Measurements from ENCODE around the gene SLC24A2. TPM values are rescaled to one million over a fixed set of nuclear protein-coding genes. Genes with fewer than 3 reads are reported as not detected.

The SLC24A2 gene
- total and polyA plus RNA-seq, 10 of the 15 experiments (the other 5 are each of a cell fraction or from before 2014, with no cell fraction given), result not detected

- ATAC-seq (no peak), DNase-seq (ENCODE audit: low read depth, low spot score) (no peak), FAIRE-seq (no peak)
- 38% methylated on average over 1 of the region's 1 CpG for WGBS (ENCODE audit: insufficient coverage, insufficient replicate concordance, low lambda C conversion rate, missing lambda C conversion rate)
- intact Hi-C loops (cut with micrococcal nuclease; ENCODE audit: unreplicated experiment), result no loop called here
- Histone ChIP-seq H3K27ac (ENCODE audit: control insufficient read depth, insufficient read depth) (no peak overlapping the region), H3K9ac (ENCODE audit: control insufficient read depth, insufficient read depth, low read length) (no peak overlapping the region), H2AFZ (ENCODE audit: control insufficient read depth, low read depth, low read length) (no peak overlapping the region), H3K4me1 (ENCODE audit: control insufficient read depth, insufficient read depth, low read length) (no peaks in the 10 kb centered on the region), H3K79me2 (ENCODE audit: control insufficient read depth, insufficient read depth, low read length) (no peaks in the 10 kb centered on the region), H3K36me3 (ENCODE audit: control insufficient read depth in 2 of 2, insufficient read depth in 2 of 2, low read length in 1 of 2) (no peaks in the 10 kb centered on the region), H3K4me2 (ENCODE audit: control insufficient read depth, insufficient read depth) (no peak overlapping the region), H3K27me3 (replicated peaks in 1 of 2; ENCODE audit: control insufficient read depth in 2 of 2, insufficient read depth in 2 of 2, low read length in 1 of 2) (no peaks in the 10 kb centered on the region), H3K4me3 (no peak overlapping the region), H3K9me3 (replicated peaks; ENCODE audit: control insufficient read depth, insufficient read depth, low read length) (no peaks in the 10 kb centered on the region), H4K20me1 (ENCODE audit: control insufficient read depth, insufficient read depth) (no peaks in the 10 kb centered on the region)
- POLR2A ChIA-PET, result no interaction called here
- no TSS peak for BruUV-seq (replicated peaks)
- SMC1A ChIA-PET (ENCODE audit: uncharacterized antibody, unreplicated experiment), result no interaction called here
- RAD21 ChIA-PET (ENCODE audit: unreplicated experiment), result no interaction called here
- in situ Hi-C loops (cut with MboI), result no loop called here
- CTCF ChIA-PET, result no interaction called here
- TF ChIP-seq KLF5 (IDR thresholded peaks at IDR 0.05; ENCODE audit: partially characterized antibody) (no peak), ATF7 (IDR thresholded peaks at IDR 0.05; ENCODE audit: low read depth) (no peak), USF1 (IDR thresholded peaks at IDR 0.05; ENCODE audit: borderline replicate concordance, extremely low read length, insufficient read depth, low read depth, low read length) (no peak), SUZ12 (IDR thresholded peaks at IDR 0.05; ENCODE audit: unreplicated experiment) (no peak), IKZF2 (IDR thresholded peaks at IDR 0.05) (no peak), WRNIP1 (IDR thresholded peaks at IDR 0.05; ENCODE audit: borderline replicate concordance, low read depth, low read length) (no peak), ESRRA (IDR thresholded peaks at IDR 0.05; ENCODE audit: low read length) (no peak), FOXM1 (IDR thresholded peaks at IDR 0.05; ENCODE audit: low read depth, low read length) (no peak), PKNOX1 (IDR thresholded peaks at IDR 0.05) (no peak), TBL1XR1 (IDR thresholded peaks at IDR 0.05; ENCODE audit: low read depth, low read length) (no peak), RB1 (IDR thresholded peaks at IDR 0.05; ENCODE audit: borderline replicate concordance) (no peak), SMC3 (IDR thresholded peaks at IDR 0.05; ENCODE audit: borderline replicate concordance, low read length) (no peak), ZNF24 (IDR thresholded peaks at IDR 0.05) (no peak), POLR2AphosphoS2 (IDR thresholded peaks at IDR 0.05; ENCODE audit: low read depth, low read length) (no peak), RCOR1 (conservative IDR thresholded peaks at IDR 0.05; ENCODE audit: low read depth, low read length) (no peak), SREBF2 (IDR thresholded peaks at IDR 0.05; ENCODE audit: low read length) (no peak), DPF2 (IDR thresholded peaks at IDR 0.05) (no peak), BHLHE40 (IDR thresholded peaks at IDR 0.05; ENCODE audit: borderline replicate concordance in 1 of 2, low read depth in 2 of 2, low read length in 1 of 2) (no peak), PML (IDR thresholded peaks at IDR 0.05; ENCODE audit: low read length) (no peak)
Observed at GRCh38 chr9:19830796-19831195, 42.0 kb upstream of the SLC24A2 start.
